ENCODE data around the gene RASL10A. TPM values are rescaled to one million over a fixed set of nuclear protein-coding genes. Genes with fewer than 3 reads are reported as not detected.

RASL10A gene
- not detected in 2 replicates for total RNA-seq

GRCh38 chr22:29315286-29316140 lies at the start of gene RASL10A:
RASL10A (minus strand) TSS chr22:29315697; CDS start chr22:29315246, 451 bp downstream.

DNA sequence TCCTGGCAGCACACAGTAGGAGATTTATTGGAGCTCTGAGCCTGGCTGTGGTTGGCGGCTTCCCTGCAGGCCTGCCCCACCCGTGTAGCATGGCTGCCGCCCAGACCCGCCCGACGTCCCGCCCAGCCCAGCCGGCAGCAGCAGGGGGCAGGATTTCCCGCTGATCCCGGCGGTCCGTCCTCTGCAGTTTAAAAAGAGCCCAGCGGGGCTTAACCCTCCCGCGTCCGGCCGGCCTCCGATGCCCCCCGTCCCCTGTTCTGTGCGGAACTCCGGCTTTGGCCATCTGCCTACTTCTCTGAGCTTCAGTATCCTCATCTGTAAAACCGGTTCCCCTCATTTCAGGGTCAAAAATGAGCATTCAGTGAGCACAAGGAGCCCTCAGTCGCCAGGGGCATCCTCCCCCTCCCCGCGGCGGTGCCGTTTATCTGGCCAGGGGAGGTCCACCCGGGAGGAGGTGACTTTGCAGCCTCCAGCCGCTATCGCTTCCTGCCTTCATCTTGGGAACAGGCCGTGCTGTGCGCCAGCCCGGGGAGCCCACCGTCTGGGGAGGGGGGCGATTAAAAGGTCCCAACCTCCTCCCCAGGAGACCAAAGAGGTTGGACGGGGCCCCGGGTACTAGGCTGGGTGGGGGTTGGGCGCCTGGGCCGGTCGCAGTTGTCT lies 9.2 kb downstream of the RASL10A start, which contains the start of gene GAS2L1:
TSS of gene GAS2L1 (plus strand) at position 476 of the 660 bp plus-strand sequence. CDS start 1,456 bp downstream, outside the sequence.

DNA sequence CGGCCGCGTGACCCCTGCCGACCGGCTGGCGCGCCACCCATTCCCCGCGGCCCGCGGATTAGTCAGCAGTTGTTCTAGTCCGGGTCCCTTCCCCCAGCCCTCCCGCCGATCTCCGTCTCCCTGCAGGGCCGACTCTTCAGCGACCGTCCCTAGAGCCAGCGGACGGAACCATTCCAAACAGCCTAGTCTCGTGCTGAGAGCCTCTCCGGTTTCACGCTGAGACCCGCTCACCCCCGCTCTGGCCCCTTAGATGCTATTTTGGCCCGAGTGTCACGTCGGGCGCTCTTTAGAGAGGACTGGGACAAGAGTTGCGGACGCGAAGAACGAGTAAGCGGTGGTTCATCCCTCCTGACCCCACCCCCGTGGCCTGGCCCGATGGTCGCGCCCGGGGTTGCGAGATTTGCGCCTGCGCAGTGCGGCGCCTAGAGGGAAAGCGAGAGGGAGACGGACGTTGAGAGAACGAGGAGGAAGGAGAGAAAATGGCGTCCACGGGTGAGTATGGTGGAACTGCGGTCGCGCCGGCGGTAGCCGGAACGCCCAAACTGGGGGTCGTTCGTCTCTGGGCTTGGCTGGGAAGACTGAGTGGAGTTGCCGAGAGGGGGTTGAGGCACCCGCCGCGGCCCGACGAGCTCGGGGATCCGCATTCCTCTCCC lies 47.5 kb downstream of the RASL10A start, which contains the start of the genes EWSR1 and RHBDD3:
TSS of gene EWSR1 (plus strand) at position 411 of the 653 bp plus-strand sequence. CDS start at position 480, 69 bp downstream.
TSS of gene RHBDD3 (minus strand) at position 124 of the 653 bp plus-strand sequence. CDS start 2,355 bp downstream, outside the sequence.

Small RNA genes lying within 50 kb of the gene (small RNA-seq; reads per million reads assigned to genes)
- gene MIR3653 = not detected

Other genes with a start within 250 kb of the RASL10A start
- 35.0 and 39.3 TPM in 2 replicates for gene KREMEN1, start 242.7 kb downstream of the RASL10A start, total RNA-seq
- gene EMID1, start 109.8 kb downstream of the RASL10A start, total RNA-seq = 4.0 and 6.8 TPM in 2 replicates
- gene RHBDD3, start 47.7 kb downstream of the RASL10A start, total RNA-seq = 29.0 and 30.2 TPM in 2 replicates
- 211 and 220 TPM in 2 replicates for gene EWSR1, start 47.4 kb downstream of the RASL10A start, total RNA-seq
- gene GAS2L1, start 9.0 kb downstream of the RASL10A start, total RNA-seq = 25.8 and 33.5 TPM in 2 replicates
- 66.7 and 72.3 TPM in 2 replicates for gene AP1B1, start 72.9 kb upstream of the RASL10A start, total RNA-seq
- not detected in 2 replicates for gene RFPL1, start 122.9 kb upstream of the RASL10A start, total RNA-seq
- 0.12 and 0.16 TPM in 2 replicates for gene NEFH, start 164.5 kb upstream of the RASL10A start, total RNA-seq
- gene THOC5, start 238.1 kb upstream of the RASL10A start, total RNA-seq = 44.0 and 49.3 TPM in 2 replicates